ENCODE data around the gene ZNF274. TPM values are rescaled to one million over a fixed set of nuclear protein-coding genes. Genes with fewer than 3 reads are reported as not detected.
"Not testable (repeated sequence)": the region's sequence is repeated elsewhere in the genome, so short reads cannot be mapped to it uniquely, and the experiment has no call there.

ZNF274 gene
- total RNA-seq, 1 donor from 2014 or later, result 23.2 TPM

DNA sequence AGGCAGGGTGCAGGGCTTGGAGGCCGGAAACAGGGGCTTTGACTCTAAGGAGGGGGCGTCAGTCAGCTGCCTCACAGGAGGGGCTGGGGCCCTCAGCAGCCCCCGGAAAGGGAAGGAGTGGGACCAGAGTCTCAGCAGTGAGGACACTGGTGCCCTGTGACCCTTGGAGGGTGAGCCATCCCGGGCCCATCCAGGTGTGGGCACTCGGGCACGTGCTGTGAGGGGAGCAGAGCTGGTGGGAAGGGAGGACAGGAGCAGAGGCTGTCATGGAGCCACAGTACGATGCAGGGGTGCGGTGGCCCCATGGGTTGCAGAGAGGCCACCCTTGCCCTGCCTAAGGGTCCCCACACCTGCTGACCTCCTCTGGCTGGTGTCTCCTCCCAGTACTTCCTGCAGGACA is 26.7 kb downstream of the ZNF274 start:
- FAIRE-seq, result no peak
- DNase-seq (ENCODE audit: low spot score in 2 of 2), result no peak

DNA sequence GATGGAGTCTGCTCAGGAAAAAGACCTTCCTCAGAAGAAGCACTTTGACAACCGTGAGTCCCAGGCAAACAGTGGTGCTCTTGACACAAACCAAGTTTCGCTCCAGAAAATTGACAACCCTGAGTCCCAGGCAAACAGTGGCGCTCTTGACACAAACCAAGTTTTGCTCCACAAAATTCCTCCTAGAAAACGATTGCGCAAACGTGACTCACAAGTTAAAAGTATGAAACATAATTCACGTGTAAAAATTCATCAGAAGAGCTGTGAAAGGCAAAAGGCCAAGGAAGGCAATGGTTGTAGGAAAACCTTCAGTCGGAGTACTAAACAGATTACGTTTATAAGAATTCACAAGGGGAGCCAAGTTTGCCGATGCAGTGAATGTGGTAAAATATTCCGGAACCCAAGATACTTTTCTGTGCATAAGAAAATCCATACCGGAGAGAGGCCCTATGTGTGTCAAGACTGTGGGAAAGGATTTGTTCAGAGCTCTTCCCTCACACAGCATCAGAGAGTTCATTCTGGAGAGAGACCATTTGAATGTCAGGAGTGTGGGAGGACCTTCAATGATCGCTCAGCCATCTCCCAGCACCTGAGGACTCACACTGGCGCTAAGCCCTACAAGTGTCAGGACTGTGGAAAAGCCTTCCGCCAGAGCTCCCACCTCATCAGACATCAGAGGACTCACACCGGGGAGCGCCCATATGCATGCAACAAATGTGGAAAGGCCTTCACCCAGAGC is 29.6 kb downstream of the ZNF274 start:
- DNase-seq (ENCODE audit: low spot score in 2 of 2) (no peak), FAIRE-seq (no peak)

DNA sequence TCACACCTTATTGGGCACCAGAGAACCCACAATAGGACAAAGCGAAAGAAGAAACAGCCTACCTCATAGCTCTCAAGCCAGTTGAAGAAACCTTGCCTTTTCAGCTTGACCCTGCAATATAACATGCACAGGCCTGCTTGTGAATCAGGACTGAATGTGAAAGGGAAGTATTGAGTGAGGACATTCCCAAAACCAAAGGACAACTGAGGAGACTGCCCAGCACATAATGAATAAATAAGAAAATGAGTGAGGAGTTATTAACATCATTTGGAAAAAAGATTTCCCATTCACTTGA is 30.2 kb downstream of the ZNF274 start:
- FAIRE-seq (no peak), DNase-seq (ENCODE audit: low spot score in 2 of 2) (no peak)

DNA sequence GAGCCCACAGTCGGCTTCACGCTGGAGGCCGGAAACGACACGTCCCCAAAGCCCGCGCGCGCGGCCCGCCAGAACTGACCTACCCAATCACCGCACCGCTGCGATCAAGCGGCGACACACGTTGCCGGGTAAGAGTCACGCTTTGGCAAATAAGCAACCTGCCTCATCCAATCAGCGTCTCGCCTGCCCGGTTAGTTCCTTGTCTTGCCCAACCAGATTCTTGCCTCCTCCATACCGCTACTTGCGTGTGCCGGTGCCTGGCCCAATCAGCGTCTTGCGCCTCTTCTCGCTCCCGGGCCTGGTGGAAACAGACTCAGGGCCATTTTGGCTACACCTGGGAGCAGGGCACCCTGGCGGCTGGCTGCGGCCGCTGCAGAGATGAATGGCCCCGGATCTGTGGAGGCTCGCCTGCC is 34.2 kb downstream of the ZNF274 start:
- FAIRE-seq (no peak), DNase-seq (ENCODE audit: low spot score in 2 of 2) (no peak)

DNA sequence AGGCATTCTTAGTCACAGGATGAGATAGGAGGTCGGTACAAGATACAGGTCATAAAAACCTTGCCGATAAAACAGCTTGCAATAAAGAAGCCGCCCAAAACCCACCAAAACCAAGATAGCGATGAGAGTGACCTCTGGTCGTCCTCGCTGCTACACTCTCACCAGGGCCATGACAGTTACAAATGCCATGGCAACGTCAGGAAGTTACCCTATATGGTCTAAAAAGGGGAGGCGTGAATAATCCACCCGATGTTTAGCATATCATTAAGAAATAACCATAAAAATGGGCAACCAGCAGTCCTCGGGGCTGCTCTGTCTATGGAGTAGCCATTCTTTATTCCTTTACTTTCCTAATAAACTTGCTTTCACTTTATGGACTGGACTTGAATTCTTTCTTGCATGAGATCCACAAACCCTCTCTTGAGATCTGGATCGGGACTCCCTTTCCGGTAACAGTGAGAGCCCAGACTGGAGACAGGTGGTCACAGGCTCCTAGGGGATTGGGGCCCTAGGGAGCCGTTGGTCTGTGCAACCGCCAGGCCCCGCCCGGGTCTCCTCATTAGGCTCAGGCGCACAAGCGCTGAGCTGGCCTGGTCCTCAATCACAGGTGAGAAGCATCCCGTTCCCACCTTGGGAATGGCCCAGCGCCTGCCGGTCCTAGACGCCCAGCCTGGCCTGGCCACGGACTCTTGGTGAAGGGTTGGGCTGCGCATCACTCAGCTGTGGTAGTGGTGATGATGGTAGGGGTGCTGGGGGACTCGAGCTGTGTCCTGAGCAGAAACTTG is 34.9 kb downstream of the ZNF274 start:
- FAIRE-seq (no peak), DNase-seq (ENCODE audit: low spot score in 2 of 2) (no peak)

DNA sequence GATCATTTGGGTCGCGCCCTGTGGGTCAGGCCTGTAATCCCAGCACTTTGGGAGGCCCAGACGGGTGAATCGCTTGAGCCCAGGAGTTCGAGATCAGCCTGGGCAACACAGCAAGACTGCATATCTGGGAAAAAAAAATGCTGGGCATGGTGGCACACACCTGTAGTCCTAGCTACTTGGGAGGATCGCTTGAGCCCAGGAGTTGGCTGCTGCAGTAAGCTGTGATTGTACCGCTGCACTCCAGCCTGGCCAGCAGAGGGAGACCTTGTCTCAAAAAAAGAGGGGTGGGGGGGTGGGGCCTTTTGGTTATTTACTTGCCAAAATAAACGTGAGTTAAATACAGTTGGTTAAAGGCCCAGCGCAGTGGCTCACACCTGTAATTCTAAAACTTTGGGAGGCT is 36.0 kb downstream of the ZNF274 start:
- FAIRE-seq, result no peak
- no peak for DNase-seq (ENCODE audit: low spot score in 2 of 2)

DNA sequence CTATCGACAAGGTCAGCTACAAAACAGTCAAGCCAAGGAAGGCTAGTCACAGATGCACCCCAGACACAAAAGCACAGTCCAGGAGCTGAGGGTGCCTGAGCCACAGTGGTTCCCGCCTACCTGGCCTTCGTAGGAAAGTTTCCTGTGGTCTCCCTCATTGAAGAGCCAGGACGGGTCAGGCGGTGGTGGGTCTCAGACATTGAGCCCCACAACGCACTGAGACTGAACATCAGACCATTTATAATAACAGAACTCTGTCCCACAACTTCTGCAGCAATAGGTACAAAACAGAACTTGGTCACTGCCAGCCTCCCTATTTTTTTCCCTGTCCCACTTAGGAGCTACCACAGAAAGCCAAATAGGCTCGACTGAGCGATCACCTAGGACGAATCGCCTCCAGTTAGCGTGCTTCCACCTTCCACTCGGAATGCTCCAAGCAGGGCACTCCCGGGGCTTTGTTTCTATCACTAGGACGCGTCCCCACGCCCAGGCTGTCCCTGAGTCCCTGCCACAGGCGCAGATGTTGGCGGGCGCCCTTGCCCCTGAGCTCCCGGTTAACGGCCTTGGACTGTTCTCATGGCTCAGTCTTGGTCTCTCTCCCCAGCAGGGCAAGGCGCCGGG is 45.2 kb downstream of the ZNF274 start:
- FAIRE-seq (no peak), DNase-seq (ENCODE audit: low spot score in 2 of 2) (no peak)

DNA sequence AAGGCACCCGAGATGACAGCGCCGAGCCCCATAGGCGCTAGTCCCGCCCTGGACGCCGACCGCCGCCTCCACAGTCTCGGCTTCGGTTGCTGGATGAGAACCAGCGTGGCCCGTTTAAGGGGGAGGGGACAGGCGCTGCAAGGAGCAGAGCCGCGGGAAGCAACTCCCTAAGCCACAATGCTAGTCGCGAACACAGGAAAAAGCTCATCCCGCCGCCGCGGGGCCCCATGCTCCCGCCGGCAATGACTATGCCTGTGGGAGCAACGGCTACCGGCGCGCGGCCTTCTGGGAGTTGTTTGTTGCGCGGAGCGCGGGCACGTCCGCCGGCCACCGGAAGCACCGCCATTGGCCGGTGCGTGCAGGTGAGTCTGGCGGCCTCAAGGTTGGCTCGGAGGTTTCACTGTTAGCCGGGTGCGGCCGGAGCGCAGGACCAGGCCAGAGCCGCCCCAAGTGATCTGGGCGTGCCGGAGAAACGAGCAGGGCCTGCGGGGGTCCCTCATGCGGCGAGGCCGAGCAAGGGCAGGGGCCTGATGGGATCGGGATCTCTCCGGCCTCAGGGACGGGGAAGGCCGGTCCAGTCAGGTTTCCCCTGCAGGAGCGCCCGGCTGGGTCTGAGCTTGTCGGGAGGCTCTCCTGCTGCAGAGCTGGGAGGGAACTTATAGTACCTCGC is 45.9 kb downstream of the ZNF274 start, which contains the start of gene ZNF544:
Gene ZNF544 (plus strand): TSS at position 330 of the 670 bp plus-strand sequence. CDS start 15,110 bp downstream, outside the sequence.
- no peak for FAIRE-seq

DNA sequence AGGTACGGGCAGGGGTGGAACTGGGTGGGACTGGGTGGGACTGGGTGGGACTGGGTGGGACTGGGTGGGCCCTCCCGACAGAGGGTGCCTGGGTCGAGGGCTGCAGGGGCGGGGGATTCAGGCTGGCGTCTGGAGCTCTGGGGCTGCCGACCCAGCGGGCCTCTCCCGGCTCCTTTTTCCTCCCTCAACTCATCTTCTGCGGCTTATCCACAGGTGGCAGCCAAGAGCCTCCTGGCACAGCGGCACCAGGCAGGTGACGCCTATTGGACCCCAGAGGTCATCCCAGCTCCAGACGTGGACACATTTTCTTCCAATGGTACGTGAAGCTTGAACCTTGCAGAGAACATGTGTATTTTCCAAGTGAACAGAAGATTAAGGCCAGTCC is 46.4 kb downstream of the ZNF274 start:
- FAIRE-seq, result no peak
- DNase-seq (ENCODE audit: low spot score in 2 of 2), result peak in 1 of 2 donors; percentile 51

More for the DNA sequence above, 45.9 kb downstream of the ZNF274 start, which contains the start of gene ZNF544:
- peak; percentile 73 to 77 for DNase-seq (ENCODE audit: low spot score in 2 of 2)

DNA sequence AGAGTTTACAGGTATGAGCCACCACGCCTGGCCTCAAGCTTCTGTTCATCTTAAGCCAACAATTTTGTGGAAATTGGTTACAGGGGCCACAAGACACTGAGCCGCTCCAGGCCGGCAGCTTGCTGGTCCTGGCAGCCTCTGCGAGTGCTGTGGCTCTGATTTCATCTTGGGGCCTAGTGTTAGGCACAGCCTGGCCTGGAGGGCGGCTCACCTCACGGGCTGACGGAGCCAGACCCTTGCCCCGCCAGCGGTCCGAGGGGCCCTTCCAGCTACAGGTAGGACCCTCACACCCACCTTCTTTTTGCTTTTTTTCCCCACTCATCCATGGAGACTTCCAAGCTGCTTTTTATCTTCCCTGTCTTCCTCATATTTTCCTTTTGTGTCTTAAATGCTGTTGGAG is 54.5 kb downstream of the ZNF274 start:
- FAIRE-seq, result no peak
- no peak for DNase-seq (ENCODE audit: low spot score in 2 of 2)

DNA sequence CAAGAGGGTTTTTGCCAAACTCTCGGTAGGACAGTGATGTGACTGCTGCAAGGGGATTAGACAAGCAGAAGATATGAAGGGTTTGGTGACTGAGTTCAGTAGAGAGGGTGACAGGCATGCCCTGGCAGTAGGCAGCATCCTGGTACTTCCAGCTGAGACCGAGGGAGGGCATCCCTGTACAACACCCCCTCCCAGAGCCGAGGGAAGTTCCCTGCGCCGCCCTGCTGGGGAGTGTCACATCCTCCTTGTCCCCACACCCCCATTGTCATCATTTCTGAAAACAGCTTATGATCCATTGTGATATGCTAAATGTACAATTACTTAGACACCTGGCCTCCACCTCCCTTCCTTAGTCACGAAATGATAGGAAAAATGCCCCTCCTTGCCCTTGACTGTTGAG is 60.5 kb downstream of the ZNF274 start:
- FAIRE-seq (no peak), DNase-seq (ENCODE audit: low spot score in 2 of 2) (no peak)

DNA sequence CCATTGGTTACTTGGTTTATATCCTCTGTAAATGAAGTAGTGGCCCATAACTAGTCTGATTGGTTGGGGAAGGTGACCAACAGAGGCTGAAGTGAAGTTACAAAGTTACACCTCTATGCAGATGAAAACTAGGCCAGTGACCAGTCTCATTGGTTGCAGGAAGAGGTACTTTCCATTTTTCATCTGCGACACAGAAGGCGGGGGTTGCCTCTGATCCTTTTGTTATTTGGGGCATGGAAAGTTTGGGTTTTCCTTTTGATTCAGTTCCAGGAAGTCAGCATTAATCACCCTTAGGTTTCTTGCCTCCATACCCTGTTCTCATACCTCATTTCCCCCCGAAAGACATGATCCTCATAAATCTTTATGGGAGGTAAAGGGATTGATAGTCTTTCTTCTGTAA is 66.0 kb downstream of the ZNF274 start:
- no peak for DNase-seq (ENCODE audit: low spot score in 2 of 2)
- no peak for FAIRE-seq

DNA sequence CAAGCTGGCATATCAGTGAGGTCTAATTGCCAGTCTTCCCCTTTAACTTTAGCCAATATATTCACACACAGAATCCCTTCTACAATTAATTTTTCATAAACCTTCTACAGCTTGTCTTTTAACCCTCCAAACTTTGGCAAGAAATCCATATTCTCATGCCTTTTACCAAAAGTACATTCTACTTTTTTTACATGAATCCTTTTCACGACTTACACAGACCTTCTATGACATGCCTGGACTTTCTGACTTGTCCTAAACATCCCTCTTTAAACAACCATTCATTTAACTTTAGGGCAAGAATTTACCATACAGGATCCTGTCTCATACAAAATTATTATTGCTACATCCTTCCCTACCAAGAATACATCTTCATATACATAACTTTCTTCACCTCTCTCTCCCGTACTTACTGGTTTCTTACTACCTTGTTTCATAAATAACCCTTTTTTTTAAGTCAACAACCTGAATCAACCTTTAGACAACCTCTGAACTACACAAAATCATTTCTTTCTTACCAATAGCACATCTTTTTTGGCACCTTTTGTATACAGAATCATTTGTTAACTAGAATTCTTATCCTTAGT is 69.3 kb downstream of the ZNF274 start:
- FAIRE-seq, result no peak

DNA sequence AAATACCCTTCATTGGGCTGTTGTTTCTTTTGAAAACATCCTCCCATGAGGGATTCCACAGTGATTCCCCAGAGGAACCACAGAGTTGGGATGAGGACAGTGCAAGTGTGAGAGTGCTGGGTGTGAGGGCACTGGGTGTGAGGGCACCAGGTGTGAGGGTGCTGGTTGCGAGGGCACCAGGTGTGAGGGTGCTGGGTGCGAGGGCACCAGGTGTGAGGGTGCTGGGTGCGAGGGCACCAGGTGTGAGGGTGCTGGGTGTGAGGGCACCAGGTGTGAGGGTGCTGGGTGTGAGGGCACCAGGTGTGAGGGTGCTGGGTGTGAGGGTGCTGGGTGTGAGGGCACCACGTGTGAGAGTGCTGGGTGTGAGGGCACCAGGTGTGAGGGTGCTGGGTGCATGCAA is 75.4 kb downstream of the ZNF274 start:
- FAIRE-seq; DNase-seq (ENCODE audit: low spot score in 2 of 2): not testable (repeated sequence)

More for the DNA sequence above, 69.3 kb downstream of the ZNF274 start:
- DNase-seq (ENCODE audit: low spot score in 2 of 2), result no peak

DNA sequence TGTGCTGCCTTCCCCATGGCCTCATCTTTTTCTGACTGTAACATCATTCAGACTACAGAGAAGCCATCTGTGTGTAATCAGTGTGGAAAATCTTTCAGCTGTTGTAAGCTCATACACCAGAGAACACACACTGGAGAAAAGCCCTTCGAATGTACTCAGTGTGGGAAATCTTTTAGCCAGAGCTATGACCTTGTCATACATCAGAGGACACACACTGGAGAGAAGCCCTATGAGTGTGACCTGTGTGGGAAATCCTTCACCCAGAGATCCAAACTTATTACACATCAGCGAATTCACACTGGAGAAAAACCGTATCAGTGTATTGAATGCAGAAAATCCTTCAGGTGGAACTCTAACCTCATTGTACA is 78.7 kb downstream of the ZNF274 start:
- DNase-seq (ENCODE audit: low spot score in 2 of 2) (no peak), FAIRE-seq (no peak)

DNA sequence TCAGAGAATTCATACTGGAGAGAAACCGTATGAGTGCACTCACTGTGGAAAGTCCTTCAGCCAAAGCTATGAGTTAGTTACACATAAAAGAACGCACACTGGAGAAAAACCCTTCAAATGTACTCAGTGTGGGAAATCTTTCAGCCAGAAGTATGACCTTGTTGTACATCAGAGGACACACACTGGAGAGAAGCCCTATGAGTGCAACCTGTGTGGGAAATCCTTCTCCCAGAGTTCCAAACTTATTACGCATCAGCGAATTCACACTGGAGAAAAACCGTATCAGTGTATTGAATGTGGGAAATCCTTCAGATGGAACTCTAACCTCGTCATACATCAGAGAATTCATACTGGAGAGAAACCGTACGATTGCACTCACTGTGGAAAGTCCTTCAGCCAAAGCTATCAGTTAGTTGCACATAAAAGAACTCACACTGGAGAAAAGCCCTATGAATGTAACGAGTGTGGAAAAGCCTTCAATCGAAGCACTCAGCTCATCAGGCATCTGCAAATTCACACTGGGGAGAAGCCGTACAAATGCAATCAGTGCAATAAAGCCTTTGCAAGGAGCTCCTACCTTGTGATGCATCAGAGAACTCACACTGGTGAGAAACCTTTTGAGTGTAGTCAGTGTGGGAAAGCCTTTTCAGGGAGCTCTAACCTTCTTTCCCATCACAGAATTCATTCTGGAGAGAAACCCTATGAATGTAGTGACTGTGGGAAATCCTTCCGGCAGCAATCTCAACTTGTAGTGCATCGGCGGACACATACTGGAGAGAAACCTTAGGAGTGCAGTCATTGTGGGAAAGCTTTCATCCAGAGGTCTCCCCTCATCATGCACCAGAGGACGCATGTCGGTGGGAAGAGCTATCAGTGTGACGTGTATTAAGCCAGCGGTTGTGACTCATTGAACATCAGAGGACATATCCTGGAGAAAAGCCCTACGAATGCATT is 79.4 kb downstream of the ZNF274 start:
- no peak for FAIRE-seq
- no peak for DNase-seq (ENCODE audit: low spot score in 2 of 2)

DNA sequence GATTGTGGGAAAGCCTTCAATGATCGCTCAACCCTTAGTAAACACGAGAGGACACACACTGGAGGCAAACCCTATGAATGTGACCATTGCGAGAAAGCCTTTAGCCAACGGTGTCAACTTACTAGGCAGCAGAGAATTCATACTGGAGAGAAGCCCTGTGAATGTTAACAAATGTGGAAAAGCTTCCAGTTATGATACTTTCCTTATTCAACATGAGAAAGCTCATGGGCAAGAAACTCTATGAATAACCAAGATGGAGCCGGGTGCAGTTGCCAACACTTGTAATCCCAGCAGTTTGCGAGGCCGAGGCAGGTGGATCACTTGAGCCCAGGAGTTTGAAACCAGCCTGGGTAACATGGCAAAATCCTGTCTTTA is 80.0 kb downstream of the ZNF274 start:
- DNase-seq (ENCODE audit: low spot score in 2 of 2), result no peak
- no peak for FAIRE-seq

Data from frontal cortex (tissue), 4 donors.